Smooth muscle cell (in vitro differentiated cells): ENCODE measurements around the gene FGF18. TPM values are rescaled to one million over a fixed set of nuclear protein-coding genes. Genes with fewer than 3 reads are reported as not detected.

ENCODE experiments used
- DNase-seq: peaks from one replicate; lab custom pipeline; 2025; ENCODE audit not compliant: unreplicated experiment; lab: John Stamatoyannopoulos, UW
- H2AFZ ChIP-seq: fragments of 200-600 bp; sonication (generic); 2 replicates; pipeline ENCODE4 v1.6.0; 2016; ENCODE audit warnings: antibody characterized with exemption, low read depth, mild to moderate bottlenecking
- H3F3A ChIP-seq: fragments of 200-600 bp; sonication (generic); 2 replicates; pipeline ENCODE4 v1.6.0; 2017; ENCODE audit warnings: antibody characterized with exemption, low read depth
- H3K27ac ChIP-seq: fragments of 200-600 bp; sonication (generic); 2 replicates; pipeline ENCODE4 v1.5.1; 2016; ENCODE audit warnings: low read depth, mild to moderate bottlenecking
- H3K27me3 ChIP-seq: fragments of 200-600 bp; sonication (generic); 2 replicates; pipeline ENCODE4 v1.6.1; 2016; ENCODE audit warnings: low read depth, mild to moderate bottlenecking
- H3K36me3 ChIP-seq: fragments of 200-600 bp; sonication (generic); 2 replicates; pipeline ENCODE4 v1.5.1; 2016; ENCODE audit warnings: low read depth
- H3K4me1 ChIP-seq: fragments of 200-600 bp; sonication (generic); 2 replicates; pipeline ENCODE4 v1.5.1; 2016; ENCODE audit warnings: low read depth
- H3K4me2 ChIP-seq: fragments of 200-600 bp; sonication (generic); 2 replicates; pipeline ENCODE4 v1.6.0; 2016; ENCODE audit warnings: mild to moderate bottlenecking
- H3K4me3 ChIP-seq: fragments of 200-600 bp; sonication (generic); 2 replicates; pipeline ENCODE4 v1.5.1; 2016; ENCODE audit warnings: mild to moderate bottlenecking
- H3K79me2 ChIP-seq: fragments of 200-600 bp; sonication (generic); 2 replicates; pipeline ENCODE4 v1.6.0; 2016; ENCODE audit warnings: low read depth, mild to moderate bottlenecking
- H3K9ac ChIP-seq: fragments of 200-600 bp; sonication (generic); 2 replicates; pipeline ENCODE4 v1.6.0; 2016; ENCODE audit warnings: low read depth
- H3K9me3 ChIP-seq: fragments of 200-600 bp; sonication (generic); replicated peaks from 2 replicates; pipeline ENCODE4 v1.5.1; 2016; ENCODE audit warnings: low read depth
- H4K20me1 ChIP-seq: fragments of 200-600 bp; sonication (generic); 2 replicates; pipeline ENCODE4 v1.6.0; 2016; ENCODE audit warnings: low read depth
- WGBS: methylation state at CpG from one replicate; pipeline ENCODE4 v1.1.7; 2016; ENCODE audit warnings: low lambda C conversion rate; 5-methylcytosine and 5-hydroxymethylcytosine counted together
- polyA plus RNA-seq: library from polyadenylated mRNA; unstranded; fragments of >200 nt; fragmentation: Nextera tagmentation; extraction: Ambion mirVana; gene quantifications from 2 replicates; pipeline ENCODE4 v1.2.1, GENCODE V29; 2016
- total RNA-seq: library from RNA; depleted of rRNA; stranded (reverse); fragments of >200 nt; gene quantifications from 2 replicates; pipeline ENCODE4 v1.2.3, GENCODE V29; 2014
- TF ChIP-seq, protein P1 (sequence below): fragments of 200-600 bp; sonication (generic); IDR thresholded peaks from 2 replicates; pipeline ENCODE4 v1.5.1; 2017; ENCODE audit warnings: borderline replicate concordance, mild to moderate bottlenecking, antibody characterized with exemption; ENCODE audit not compliant: insufficient read depth, poor library complexity, severe bottlenecking

The FGF18 gene
- total and polyA plus RNA-seq, 2 experiments from 2014 or later, result 0.21 TPM; not detected in 1

- Histone ChIP-seq H3K9me3 (no peaks in the 10 kb centered on the region), H2AFZ (no peak overlapping the region), H3K4me1 (peaks cover 5% of the 10 kb centered on the region), H3K4me2 (no peak overlapping the region), H3F3A (no peaks in the 10 kb centered on the region), H3K79me2 (no peaks in the 10 kb centered on the region), H3K9ac (no peak overlapping the region), H3K36me3 (no peaks in the 10 kb centered on the region), H3K27me3 (no peaks in the 10 kb centered on the region), H4K20me1 (no peaks in the 10 kb centered on the region), H3K4me3 (no peak overlapping the region), H3K27ac (no peak overlapping the region)
- DNase-seq, result no peak
- TF ChIP-seq, protein P1, sequence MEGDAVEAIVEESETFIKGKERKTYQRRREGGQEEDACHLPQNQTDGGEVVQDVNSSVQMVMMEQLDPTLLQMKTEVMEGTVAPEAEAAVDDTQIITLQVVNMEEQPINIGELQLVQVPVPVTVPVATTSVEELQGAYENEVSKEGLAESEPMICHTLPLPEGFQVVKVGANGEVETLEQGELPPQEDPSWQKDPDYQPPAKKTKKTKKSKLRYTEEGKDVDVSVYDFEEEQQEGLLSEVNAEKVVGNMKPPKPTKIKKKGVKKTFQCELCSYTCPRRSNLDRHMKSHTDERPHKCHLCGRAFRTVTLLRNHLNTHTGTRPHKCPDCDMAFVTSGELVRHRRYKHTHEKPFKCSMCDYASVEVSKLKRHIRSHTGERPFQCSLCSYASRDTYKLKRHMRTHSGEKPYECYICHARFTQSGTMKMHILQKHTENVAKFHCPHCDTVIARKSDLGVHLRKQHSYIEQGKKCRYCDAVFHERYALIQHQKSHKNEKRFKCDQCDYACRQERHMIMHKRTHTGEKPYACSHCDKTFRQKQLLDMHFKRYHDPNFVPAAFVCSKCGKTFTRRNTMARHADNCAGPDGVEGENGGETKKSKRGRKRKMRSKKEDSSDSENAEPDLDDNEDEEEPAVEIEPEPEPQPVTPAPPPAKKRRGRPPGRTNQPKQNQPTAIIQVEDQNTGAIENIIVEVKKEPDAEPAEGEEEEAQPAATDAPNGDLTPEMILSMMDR, result no peak
- 95% methylated on average over 12 of the region's 12 CpGs for WGBS
These were observed 45.4 kb downstream of the FGF18 start for GRCh38 chr5:171464829-171465228.

GRCh38 chr5:171467107-171467506 is 47.7 kb downstream of the FGF18 start:
- Histone ChIP-seq H3F3A (no peaks in the 10 kb centered on the region), H3K4me1 (peaks cover 5% of the 10 kb centered on the region), H2AFZ (no peak overlapping the region), H3K4me3 (no peak overlapping the region), H3K27me3 (no peaks in the 10 kb centered on the region), H3K9ac (no peak overlapping the region), H4K20me1 (no peaks in the 10 kb centered on the region), H3K9me3 (no peaks in the 10 kb centered on the region), H3K79me2 (no peaks in the 10 kb centered on the region), H3K36me3 (no peaks in the 10 kb centered on the region), H3K27ac (no peak overlapping the region), H3K4me2 (no peak overlapping the region)
- 96% methylated on average over 12 of the region's 12 CpGs for WGBS
- no peak for DNase-seq
- TF ChIP-seq, protein P1, result no peak

- no peaks in the 10 kb centered on the region for H3K9me3 ChIP-seq
- no peak for DNase-seq
- H3K4me2 ChIP-seq, result no peak overlapping the region
- peaks cover 5% of the 10 kb centered on the region for H3K4me1 ChIP-seq
- no peak overlapping the region for H2AFZ ChIP-seq
- no peaks in the 10 kb centered on the region for H3K27me3 ChIP-seq
- no peaks in the 10 kb centered on the region for H4K20me1 ChIP-seq
- no peaks in the 10 kb centered on the region for H3K36me3 ChIP-seq
- no peaks in the 10 kb centered on the region for H3K79me2 ChIP-seq
- no peaks in the 10 kb centered on the region for H3F3A ChIP-seq
- no peak overlapping the region for H3K27ac ChIP-seq
- no peak overlapping the region for H3K9ac ChIP-seq
- 50% methylated on average over 4 of the region's 4 CpGs for WGBS
- H3K4me3 ChIP-seq, result no peak overlapping the region
- TF ChIP-seq, protein P1, result no peak
These were observed 49.9 kb downstream of the FGF18 start for GRCh38 chr5:171469326-171469725.

DNA sequence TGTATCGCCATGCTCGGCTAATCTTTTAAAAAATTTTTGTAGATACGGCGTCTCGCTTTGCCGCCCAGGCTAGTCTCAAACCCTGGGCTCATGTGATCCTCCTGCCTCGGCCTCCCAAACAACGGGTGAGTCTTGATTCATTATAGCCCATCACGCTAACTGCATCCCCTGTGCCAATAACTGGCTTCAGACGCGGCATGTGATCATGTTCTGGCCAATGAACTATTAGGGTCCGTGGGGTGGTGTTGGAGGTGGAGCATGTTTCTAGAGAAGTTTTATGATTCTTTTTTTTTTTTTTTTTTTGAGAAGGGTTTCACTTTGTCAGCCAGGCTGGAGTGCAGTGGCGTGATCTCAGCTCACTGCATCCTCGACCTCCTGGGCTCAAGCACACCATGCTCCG is 51.0 kb downstream of the FGF18 start:
- Histone ChIP-seq H3K9ac (no peak overlapping the region), H2AFZ (no peak overlapping the region), H3K27me3 (no peaks in the 10 kb centered on the region), H3K36me3 (no peaks in the 10 kb centered on the region), H3K4me3 (no peak overlapping the region), H3K79me2 (no peaks in the 10 kb centered on the region), H3K9me3 (no peaks in the 10 kb centered on the region), H3K4me1 (peaks cover 5% of the 10 kb centered on the region), H3K4me2 (no peak overlapping the region), H4K20me1 (no peaks in the 10 kb centered on the region), H3F3A (no peaks in the 10 kb centered on the region), H3K27ac (no peak overlapping the region)
- TF ChIP-seq, protein P1, result no peak
- whole genome bisulfite sequencing, result 90% methylated on average over 15 of the region's 15 CpGs
- no peak for DNase-seq
